ENCODE results near the gene CACNA1C. TPM values are rescaled to one million over a fixed set of nuclear protein-coding genes. Genes with fewer than 3 reads are reported as not detected.

Gene CACNA1C
- total RNA-seq, 4 donors from 2014 or later: 1.5 to 13.5 (median 2.1) TPM

DNA sequence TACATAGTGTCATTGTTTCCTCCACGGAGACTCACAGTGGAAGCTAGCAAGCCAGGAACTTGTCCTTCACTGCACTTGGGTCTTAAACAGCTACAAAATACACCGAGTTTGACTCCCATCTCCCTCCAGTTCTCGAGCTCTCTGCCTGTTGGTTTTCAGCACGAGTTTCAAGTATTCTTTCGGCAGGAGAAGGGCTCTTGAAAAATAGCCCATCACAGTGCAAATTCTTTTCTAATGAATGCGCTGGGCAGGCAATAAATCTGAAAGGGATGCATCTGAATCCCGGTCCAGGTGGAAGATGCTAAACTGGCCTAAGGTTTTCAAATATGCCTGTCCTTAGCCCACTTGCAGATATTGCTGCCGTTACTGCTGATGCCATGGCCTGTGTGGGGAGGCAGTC lies 173.9 kb downstream of the CACNA1C start:
- no peak for DNase-seq
- H3K9me3 ChIP-seq: no peaks in the 10 kb centered on the region
- H3K36me3 ChIP-seq: no peaks in the 10 kb centered on the region
- no peak overlapping the region for H3K4me3 ChIP-seq
- H3K27ac ChIP-seq: no peak overlapping the region
- intact Hi-C loops (cut with DNase I): no loop called here
- H3K4me1 ChIP-seq: no peaks in the 10 kb centered on the region
- 50 to 69% methylated on average over 8 of the region's 8 CpGs for WGBS, 2 donors
- no peak for TF ChIP-seq CTCF (IDR thresholded peaks at IDR 0.05)
- no peak for TF ChIP-seq POLR2A (IDR thresholded peaks at IDR 0.05)
- peaks cover 0 to 8% (median 0%) of the 10 kb centered on the region in 4 donors for H3K27me3 ChIP-seq

DNA sequence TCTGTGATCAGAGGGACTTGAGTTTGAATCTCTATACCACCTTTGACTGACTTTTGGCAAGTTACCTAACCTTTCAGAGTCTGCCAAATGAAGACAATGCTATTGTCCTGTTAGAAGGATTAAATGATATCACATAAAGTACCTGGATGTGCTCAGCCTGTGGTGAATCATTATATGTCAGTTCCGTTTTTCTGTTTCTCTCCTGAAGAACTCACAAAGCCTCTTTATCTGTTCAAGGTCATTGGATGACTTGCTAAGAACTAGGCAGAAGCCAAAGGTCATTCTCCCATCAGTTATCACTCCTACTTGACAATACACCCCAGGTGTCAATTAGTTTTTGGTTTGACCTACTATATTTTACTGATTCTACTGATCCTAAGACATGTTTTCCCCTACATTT lies 174.6 kb downstream of the CACNA1C start:
- intact Hi-C loops (cut with DNase I): no loop called here
- DNase-seq: no peak
- Histone ChIP-seq H3K4me1 (no peaks in the 10 kb centered on the region), H3K27me3 (peaks cover 0 to 8% (median 0%) of the 10 kb centered on the region in 4 donors), H3K4me3 (no peak overlapping the region), H3K27ac (no peak overlapping the region), H3K36me3 (no peaks in the 10 kb centered on the region), H3K9me3 (no peaks in the 10 kb centered on the region)
- TF ChIP-seq POLR2A (IDR thresholded peaks at IDR 0.05): no peak
- no peak for TF ChIP-seq CTCF (IDR thresholded peaks at IDR 0.05)
- WGBS, 2 donors: 41 to 57% methylated on average over 1 of the region's 1 CpG

GRCh38 chr12:2228535-2228934 lies 175.7 kb downstream of the CACNA1C start:
- Histone ChIP-seq H3K4me3 (no peak overlapping the region), H3K4me1 (no peaks in the 10 kb centered on the region), H3K9me3 (no peaks in the 10 kb centered on the region), H3K36me3 (no peaks in the 10 kb centered on the region), H3K27ac (no peak overlapping the region), H3K27me3 (peaks cover 0 to 8% (median 0%) of the 10 kb centered on the region in 4 donors)
- DNase-seq: no peak
- intact Hi-C loops (cut with DNase I): no loop called here
- no peak for TF ChIP-seq CTCF (IDR thresholded peaks at IDR 0.05)

- no peak for DNase-seq
- H3K4me1 ChIP-seq: no peaks in the 10 kb centered on the region
- no peak overlapping the region for H3K4me3 ChIP-seq
- 83 to 89% methylated on average over 14 to 31 of the region's 61 CpGs for WGBS, 2 donors
- H3K27me3 ChIP-seq: peaks cover 0 to 8% (median 0%) of the 10 kb centered on the region in 4 donors
- H3K36me3 ChIP-seq: no peaks in the 10 kb centered on the region
- intact Hi-C loops (cut with DNase I): no loop called here
- H3K9me3 ChIP-seq: no peaks in the 10 kb centered on the region
- TF ChIP-seq CTCF (IDR thresholded peaks at IDR 0.05): no peak
- TF ChIP-seq POLR2A (IDR thresholded peaks at IDR 0.05): no peak
- no peak overlapping the region for H3K27ac ChIP-seq
These were observed 177.1 kb downstream of the CACNA1C start for GRCh38 chr12:2229661-2230539.

GRCh38 chr12:2231011-2231595 lies 178.3 kb downstream of the CACNA1C start:
- DNase-seq: no peak
- Histone ChIP-seq H3K4me1 (no peaks in the 10 kb centered on the region), H3K4me3 (no peak overlapping the region), H3K27ac (no peak overlapping the region), H3K27me3 (peaks cover 0 to 8% (median 0%) of the 10 kb centered on the region in 4 donors), H3K9me3 (no peaks in the 10 kb centered on the region), H3K36me3 (no peaks in the 10 kb centered on the region)
- no peak for TF ChIP-seq CTCF (IDR thresholded peaks at IDR 0.05)
- TF ChIP-seq POLR2A (IDR thresholded peaks at IDR 0.05): no peak
- 77 to 79% methylated on average over 7 of the region's 7 CpGs for WGBS, 2 donors
- intact Hi-C loops (cut with DNase I): no loop called here

Data from esophagus squamous epithelium (tissue), 5 donors.